Astrocyte (in vitro differentiated cells and primary cell): Measurements from ENCODE around the gene KHDC3L. TPM values are rescaled to one million over a fixed set of nuclear protein-coding genes. Genes with fewer than 3 reads are reported as not detected.
"Not testable (repeated sequence)": the region's sequence is repeated elsewhere in the genome, so short reads cannot be mapped to it uniquely, and the experiment has no call there.

Experiments used
- DNase-seq: peaks from one replicate; pipeline ENCODE4 v3.0.0-alpha.2; 2010; ENCODE audit warnings: low read depth
- FAIRE-seq: peaks from 2 replicates; lab custom pipeline; 2011; peaks lifted over from hg19 to GRCh38; lab: Jason Lieb, UNC
- H2AFZ ChIP-seq: 2 replicates; pipeline ENCODE4 v1.6.0; 2012; ENCODE audit warnings: low read depth, low read length, inconsistent platforms
- H3K27ac ChIP-seq: 2 replicates; pipeline ENCODE4 v1.5.1; 2011; ENCODE audit warnings: low read depth, low read length, inconsistent platforms
- H3K27me3 ChIP-seq: 2 replicates; pipeline ENCODE4 v1.6.0; 2011; ENCODE audit warnings: low read length, inconsistent platforms; ENCODE audit not compliant: insufficient read depth
- H3K36me3 ChIP-seq: 2 replicates; pipeline ENCODE4 v1.5.1; 2011; ENCODE audit warnings: low read length, inconsistent platforms; ENCODE audit not compliant: insufficient read depth
- H3K4me1 ChIP-seq: 2 replicates; pipeline ENCODE4 v1.5.1; 2011; ENCODE audit warnings: low read length, inconsistent platforms; ENCODE audit not compliant: insufficient read depth
- H3K4me2 ChIP-seq: 2 replicates; pipeline ENCODE4 v1.6.0; 2012; ENCODE audit warnings: low read length, inconsistent platforms
- H3K4me3 ChIP-seq: 2 replicates; pipeline ENCODE4 v1.5.1; 2011; ENCODE audit warnings: low read depth, mild to moderate bottlenecking, low read length, inconsistent platforms; ENCODE audit not compliant: insufficient read depth
- H3K79me2 ChIP-seq: 2 replicates; pipeline ENCODE4 v1.6.0; 2012; ENCODE audit warnings: mild to moderate bottlenecking, low read length, inconsistent platforms; ENCODE audit not compliant: insufficient read depth
- H3K9ac ChIP-seq: 2 replicates; pipeline ENCODE4 v1.6.0; 2012; ENCODE audit warnings: mild to moderate bottlenecking, low read length, inconsistent platforms
- H3K9me3 ChIP-seq: 2 replicates; pipeline ENCODE4 v1.5.1; 2012; ENCODE audit warnings: low read depth, mild to moderate bottlenecking, low read length, inconsistent platforms; ENCODE audit not compliant: insufficient read depth
- H4K20me1 ChIP-seq: 2 replicates; pipeline ENCODE4 v1.6.0; 2012; ENCODE audit warnings: low read length, inconsistent platforms; ENCODE audit not compliant: insufficient read depth
- H3K27ac Mint-ChIP-seq: one replicate; pipeline ENCODE4 v1.8.0; 2021; ENCODE audit warnings: mild to moderate bottlenecking, mixed read lengths; ENCODE audit not compliant: unreplicated experiment
- H3K27me3 Mint-ChIP-seq: one replicate; pipeline ENCODE4 v1.8.0; 2021; ENCODE audit warnings: low read depth, mixed read lengths; ENCODE audit not compliant: unreplicated experiment
- H3K36me3 Mint-ChIP-seq: one replicate; pipeline ENCODE4 v1.8.0; 2021; ENCODE audit warnings: low read depth, mixed read lengths; ENCODE audit not compliant: unreplicated experiment
- H3K4me1 Mint-ChIP-seq: one replicate; pipeline ENCODE4 v1.8.0; 2021; ENCODE audit warnings: low read depth, mixed read lengths; ENCODE audit not compliant: unreplicated experiment
- H3K4me3 Mint-ChIP-seq: one replicate; pipeline ENCODE4 v1.8.0; 2021; ENCODE audit warnings: mild to moderate bottlenecking, moderate library complexity, mixed read lengths; ENCODE audit not compliant: unreplicated experiment
- H3K9me3 Mint-ChIP-seq: one replicate; pipeline ENCODE4 v1.8.0; 2021; ENCODE audit warnings: mild to moderate bottlenecking, mixed read lengths; ENCODE audit not compliant: unreplicated experiment
- CTCF ChIP-seq: IDR thresholded peaks from 2 replicates; pipeline ENCODE4 v1.5.1; 2011; ENCODE audit warnings: low read depth, mild to moderate bottlenecking, inconsistent platforms, low read length, moderate library complexity; ENCODE audit not compliant: insufficient read depth
- EZH2 ChIP-seq: IDR thresholded peaks from 2 replicates; pipeline ENCODE4 v1.6.1; 2012; ENCODE audit warnings: mild to moderate bottlenecking, low read length, inconsistent platforms; ENCODE audit not compliant: insufficient read depth
- total RNA-seq: library from RNA; stranded (reverse); gene quantifications from 2 replicates; pipeline ENCODE4 v1.2.1, GENCODE V29; 2021

The KHDC3L gene
- total RNA-seq, 1 donor from 2014 or later = not detected

GRCh38 chr6:73389854-73390253 lies 27.4 kb downstream of the KHDC3L start:
- Histone ChIP-seq H3K4me2 (no peak overlapping the region), H3K4me3 (no peak overlapping the region), H3K4me1 (no peaks in the 10 kb centered on the region), H2AFZ (no peak overlapping the region), H4K20me1 (no peaks in the 10 kb centered on the region), H3K9ac (no peak overlapping the region), H3K9me3 (no peaks in the 10 kb centered on the region), H3K79me2 (no peaks in the 10 kb centered on the region), H3K36me3 (no peaks in the 10 kb centered on the region), H3K27ac (no peak overlapping the region), H3K27me3 (no peaks in the 10 kb centered on the region)
- FAIRE-seq (no peak), DNase-seq (no peak)
- Mint-ChIP-seq H3K36me3 (no peaks in the 10 kb centered on the region), H3K4me1 (no peaks in the 10 kb centered on the region), H3K27ac (no peak overlapping the region), H3K9me3 (no peaks in the 10 kb centered on the region), H3K4me3 (no peak overlapping the region), H3K27me3 (no peaks in the 10 kb centered on the region)
- TF ChIP-seq EZH2 (no peak), CTCF (no peak)

- Histone ChIP-seq H2AFZ (no peak overlapping the region), H3K4me2 (no peak overlapping the region), H3K36me3 (no peaks in the 10 kb centered on the region), H3K27ac (no peak overlapping the region), H3K9me3 (no peaks in the 10 kb centered on the region), H4K20me1 (no peaks in the 10 kb centered on the region), H3K4me3 (no peak overlapping the region), H3K79me2 (no peaks in the 10 kb centered on the region), H3K27me3 (no peaks in the 10 kb centered on the region), H3K4me1 (no peaks in the 10 kb centered on the region), H3K9ac (no peak overlapping the region)
- Mint-ChIP-seq H3K4me3 (no peak overlapping the region), H3K27ac (no peak overlapping the region), H3K27me3 (peaks cover 2% of the 10 kb centered on the region), H3K36me3 (no peaks in the 10 kb centered on the region), H3K9me3 (no peaks in the 10 kb centered on the region), H3K4me1 (no peaks in the 10 kb centered on the region)
- DNase-seq (no peak), FAIRE-seq (no peak)
- TF ChIP-seq EZH2 (no peak), CTCF (no peak)
These were observed 29.2 kb downstream of the KHDC3L start for GRCh38 chr6:73391675-73392074.

- H3K4me3 ChIP-seq, H3K9me3 ChIP-seq, FAIRE-seq, H3K4me2 ChIP-seq, H3K27ac ChIP-seq, H2AFZ ChIP-seq, H3K27me3 Mint-ChIP-seq, H3K36me3 Mint-ChIP-seq, H3K36me3 ChIP-seq, H3K4me1 ChIP-seq, H3K27me3 ChIP-seq, H4K20me1 ChIP-seq, DNase-seq, H3K27ac Mint-ChIP-seq, H3K4me3 Mint-ChIP-seq, H3K79me2 ChIP-seq, H3K4me1 Mint-ChIP-seq, H3K9ac ChIP-seq, H3K9me3 Mint-ChIP-seq: not testable (repeated sequence)
These were observed 29.7 kb downstream of the KHDC3L start for GRCh38 chr6:73392188-73392587.
